ENCODE data around the gene FSTL4.

DNA sequence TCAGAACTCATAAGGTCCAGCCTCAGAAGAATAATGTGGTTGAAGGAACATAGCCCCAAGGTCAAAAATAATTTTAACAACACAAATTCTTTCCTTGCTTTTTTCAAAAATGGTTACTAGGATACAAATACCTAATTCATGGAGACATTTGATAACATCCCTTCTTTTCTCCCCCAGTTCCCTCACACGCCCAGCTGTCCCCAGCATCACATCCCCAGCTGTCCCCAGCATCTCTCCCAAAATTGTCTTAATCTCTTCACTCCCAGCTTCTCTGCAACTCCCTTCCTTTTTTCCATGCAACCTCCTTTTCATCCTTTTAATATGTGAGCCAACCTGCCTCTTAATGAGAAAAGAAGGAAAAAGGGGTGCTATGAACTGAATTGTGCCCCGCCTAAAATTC, 77.8 kb downstream of the FSTL4 start:
- TF ChIP-seq CTCF (IDR thresholded peaks at IDR 0.05; ENCODE audit: poor library complexity) = no peak
- TF ChIP-seq EZH2phosphoT487 (IDR thresholded peaks at IDR 0.05; ENCODE audit: low read depth, severe bottlenecking, unreplicated experiment) = no peak
